Amniotic epithelial cell (primary cell): ENCODE data around the gene TNFRSF18.

Source experiments
- DNase-seq: peaks from one replicate; pipeline ENCODE4 v3.0.0-alpha.2; 2010; ENCODE audit warnings: low read depth

Gene TNFRSF18

DNA sequence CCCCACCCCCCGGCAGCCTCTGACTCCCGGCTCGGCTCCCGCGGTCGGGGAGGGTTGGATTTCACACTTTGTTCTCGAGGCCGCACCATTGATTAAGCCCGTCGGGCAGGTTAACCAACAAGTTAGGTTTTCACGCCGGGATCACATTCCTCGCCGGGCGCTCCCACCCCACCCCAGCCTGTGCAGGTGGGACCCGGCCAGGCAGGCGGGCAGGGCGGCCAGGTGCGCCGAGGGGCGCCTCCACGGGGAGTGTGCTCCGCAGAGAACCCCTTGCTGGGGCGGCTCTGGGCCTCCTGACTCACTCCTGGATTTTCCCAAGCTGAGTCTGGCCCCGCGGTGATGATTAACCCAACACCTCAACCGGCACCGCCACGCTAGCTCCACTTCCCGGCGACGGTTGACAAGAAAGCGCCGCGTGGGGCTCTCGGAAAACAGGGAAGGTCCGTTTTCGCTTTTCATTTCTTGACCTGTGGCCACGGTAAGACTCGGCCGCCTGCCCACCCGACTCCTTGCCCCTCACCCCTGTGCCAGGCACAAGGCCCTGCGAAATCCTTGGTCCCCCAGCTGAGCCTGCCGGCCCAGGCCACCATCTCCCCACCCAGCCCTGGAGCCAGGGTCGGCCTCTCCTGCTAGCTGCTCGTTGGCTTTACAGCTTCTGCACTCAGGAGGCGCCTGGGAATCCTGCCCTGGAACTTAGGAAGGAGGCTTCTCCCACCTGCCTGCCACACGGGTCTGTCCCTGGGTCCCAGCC lies 41.5 kb downstream of the TNFRSF18 start:
- peak; percentile 15 for DNase-seq

DNA sequence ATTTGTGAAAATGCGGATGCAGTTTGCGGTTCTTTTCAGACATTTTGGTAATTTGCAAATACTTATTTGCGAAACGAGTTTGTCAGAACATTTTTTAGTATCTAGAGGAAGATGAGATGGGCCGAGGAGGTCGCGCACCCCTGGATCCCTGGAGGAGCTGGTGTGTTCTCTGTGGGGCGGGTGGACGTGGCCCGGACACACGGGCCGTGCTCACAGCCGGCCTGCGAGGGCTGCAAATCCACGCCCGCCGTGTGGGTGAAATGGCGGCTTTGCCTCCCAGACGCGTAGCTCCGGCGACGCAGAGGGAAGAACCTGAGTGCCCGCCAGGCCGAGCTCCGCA lies 42.1 kb downstream of the TNFRSF18 start:
- no peak for DNase-seq

DNA sequence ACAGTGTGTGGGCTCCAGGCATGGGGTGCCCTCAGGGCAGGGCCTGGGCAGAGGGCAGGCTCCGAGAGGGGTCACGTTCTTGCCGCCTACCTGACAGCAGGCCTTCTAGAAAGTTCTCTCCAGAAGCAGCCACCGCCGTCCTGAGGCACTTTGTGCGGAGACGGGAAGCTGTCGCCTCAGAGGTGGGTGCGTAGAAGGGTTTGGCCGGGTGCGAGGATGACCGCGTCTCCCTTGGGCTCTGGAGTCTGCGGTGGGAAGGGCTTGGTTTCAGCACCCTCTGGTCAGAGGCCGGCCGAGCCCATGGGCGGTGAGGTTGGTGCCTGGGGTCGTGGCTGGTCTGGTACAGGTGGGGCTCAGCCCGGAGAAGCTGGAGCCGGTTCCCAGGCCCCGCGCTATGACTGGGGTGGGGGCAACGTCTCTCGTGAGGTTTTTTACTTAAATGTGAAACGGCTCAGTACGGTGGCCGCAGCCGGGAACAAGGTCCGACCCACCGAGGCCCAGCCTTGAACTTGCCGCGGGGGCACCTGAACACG lies 42.8 kb downstream of the TNFRSF18 start:
- no peak for DNase-seq

DNA sequence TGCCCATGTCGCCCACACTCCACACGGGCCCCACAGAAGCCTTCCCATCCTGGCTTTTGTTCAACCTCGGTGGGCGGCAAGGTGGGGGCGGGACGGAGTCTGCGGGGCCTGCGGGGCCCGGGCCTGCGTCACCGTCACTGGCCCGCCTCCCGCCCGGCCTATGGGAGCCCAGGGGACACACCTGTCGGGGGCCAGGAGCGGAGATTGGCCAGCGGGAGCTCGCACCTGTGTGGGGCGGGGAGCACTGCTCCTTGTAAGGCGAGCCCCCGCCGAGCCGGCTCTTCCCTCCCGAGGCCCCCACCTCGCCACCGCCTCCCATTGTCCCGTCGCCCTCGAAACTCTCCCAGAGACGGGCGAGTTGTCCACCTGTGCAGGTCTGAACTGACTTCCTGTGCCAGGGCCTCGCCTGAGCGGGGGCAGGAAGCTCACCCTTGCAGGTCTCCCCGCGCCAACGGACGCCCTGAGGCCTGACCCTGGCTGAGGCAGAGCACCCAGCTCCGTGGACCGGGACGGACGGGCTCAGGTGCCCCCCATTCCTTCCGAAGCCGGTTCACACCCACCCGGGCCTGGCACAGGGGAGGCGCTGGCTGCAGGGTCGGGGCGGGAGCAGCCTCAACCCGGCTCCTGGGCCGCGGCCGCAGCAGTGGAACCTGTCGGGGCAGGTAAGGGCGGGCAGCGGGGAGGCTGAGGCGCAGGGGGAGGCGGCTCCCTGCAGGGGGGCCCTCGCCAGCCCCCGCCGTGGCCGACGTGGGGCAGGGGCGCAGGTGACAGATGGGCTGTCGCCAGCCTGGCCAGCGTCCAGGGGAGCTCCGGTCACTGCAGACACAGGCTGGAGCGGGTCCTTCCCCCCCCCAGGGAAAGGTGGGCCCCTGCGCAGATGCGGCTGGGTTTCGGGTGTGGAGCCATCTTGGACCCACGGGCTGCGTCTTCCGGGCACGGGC lies 43.5 kb downstream of the TNFRSF18 start:
- no peak for DNase-seq

DNA sequence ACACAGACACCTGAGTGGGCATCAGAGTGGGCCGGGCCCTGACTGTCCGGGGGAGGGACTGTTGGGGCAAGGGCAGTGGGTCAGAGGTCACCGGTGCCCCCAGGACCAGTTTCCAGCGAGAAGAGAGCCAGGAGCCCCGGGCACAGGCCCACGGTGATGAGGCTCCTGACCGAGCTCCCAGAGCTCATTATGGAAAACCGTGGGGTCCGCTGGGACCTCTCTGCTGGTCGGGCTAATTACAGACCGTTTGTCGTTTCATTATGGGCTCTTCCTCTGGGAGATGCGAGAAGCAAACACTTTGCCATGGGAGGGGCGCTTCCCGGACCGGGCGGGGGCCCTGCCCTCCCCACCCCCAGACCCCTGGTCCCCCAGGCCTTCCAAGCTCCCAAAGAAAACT lies 44.7 kb downstream of the TNFRSF18 start:
- no peak for DNase-seq

DNA sequence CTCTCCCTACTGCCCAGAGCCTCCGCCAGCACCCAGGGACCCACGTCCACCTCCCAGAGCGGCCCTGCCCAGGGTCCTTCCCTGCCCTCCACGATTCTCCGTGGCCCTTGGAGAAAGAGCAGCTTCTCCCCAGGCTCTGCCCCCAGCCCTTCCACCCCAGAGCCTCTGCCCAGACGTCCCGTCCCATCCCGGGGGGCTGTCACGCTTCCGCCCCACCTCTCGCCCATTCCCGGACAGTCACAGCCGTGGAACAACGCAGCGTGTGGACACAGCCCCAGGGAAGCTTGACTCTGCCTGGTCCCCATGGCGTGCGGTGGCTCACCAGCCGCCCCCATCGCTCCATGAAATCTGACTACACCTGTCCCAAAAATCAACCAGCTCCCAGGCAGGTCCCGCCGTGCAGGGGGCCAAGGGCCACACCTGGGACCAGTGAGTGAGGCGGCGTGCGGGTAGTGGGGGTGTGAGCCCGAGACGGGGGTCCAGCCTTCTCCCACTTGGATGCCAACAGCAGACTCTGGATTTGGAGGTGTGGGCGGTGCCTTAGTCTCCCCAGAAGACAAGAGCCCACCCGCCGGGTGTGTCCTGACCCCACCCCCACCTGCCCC lies 45.2 kb downstream of the TNFRSF18 start:
- DNase-seq, result no peak

DNA sequence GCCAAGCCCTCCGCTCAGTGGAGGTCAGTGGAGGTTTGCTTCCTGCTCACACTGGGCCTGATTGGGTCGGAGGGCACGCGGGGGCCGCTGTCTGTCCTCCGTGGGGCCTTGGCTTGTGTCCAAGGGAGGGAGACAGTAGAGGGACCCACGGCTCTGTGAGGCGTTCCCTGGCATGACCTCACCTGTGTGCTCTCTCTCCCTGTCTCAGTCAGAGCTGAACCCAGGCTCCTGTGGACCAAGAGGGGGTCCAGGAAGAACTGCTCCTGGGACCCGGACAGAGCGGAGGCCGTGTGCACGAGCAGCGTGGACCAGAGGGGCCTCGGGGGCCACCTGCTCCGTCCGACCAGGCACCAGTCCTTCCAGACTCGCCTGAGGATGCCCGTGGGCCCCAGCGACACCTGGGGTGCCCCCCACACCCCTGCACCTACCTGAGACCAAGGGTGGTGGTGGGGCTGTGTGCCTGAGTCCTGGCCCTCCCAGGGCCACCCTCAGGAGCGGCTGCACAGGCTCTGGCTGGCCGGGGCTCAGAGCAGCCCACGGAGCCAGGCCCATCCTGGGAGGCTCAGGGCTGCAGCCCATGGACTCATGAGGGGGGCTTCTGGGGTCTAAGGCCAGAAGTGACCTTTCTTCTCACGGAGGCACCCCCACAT lies 46.0 kb downstream of the TNFRSF18 start:
- no peak for DNase-seq

DNA sequence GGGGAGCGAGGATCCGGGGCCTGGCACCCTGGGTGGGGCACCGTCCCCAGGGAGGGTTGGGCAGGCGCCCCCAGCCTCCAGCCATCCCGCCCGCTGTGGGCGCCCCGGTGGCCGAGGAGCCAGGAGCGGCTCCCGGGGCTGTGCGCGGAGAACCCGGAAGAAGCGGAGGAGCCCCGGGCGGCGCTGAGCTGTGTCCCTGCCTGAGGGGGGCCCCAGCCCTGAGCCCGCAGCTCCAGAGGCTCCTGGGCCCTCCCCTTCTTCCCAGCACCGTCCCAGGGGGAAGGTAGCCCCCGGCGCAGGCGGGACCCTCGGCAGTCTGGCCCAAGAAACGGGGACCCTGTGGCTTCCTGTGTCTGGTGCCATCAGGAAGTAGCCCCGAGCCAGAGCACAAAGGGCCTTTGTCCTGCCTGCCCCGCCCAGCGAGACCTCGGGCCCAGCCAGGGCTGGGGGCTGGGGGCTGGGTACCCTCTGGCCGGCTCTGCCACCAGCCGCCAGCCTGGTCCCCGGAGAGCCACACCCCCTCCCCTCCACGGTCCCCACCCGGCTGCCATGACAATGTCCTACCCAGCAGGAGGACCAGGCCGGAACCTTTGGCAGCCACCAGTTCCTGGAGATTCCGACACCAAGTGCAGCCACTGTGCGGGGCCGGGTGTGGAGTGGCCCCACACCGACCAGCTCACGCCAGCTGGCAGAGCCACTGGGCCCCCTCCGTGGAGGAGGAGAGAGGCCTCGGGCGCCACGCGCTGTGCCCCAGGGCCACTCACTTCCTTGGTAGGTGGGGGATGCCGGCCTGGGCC lies 48.3 kb downstream of the TNFRSF18 start:
- DNase-seq, result no peak

DNA sequence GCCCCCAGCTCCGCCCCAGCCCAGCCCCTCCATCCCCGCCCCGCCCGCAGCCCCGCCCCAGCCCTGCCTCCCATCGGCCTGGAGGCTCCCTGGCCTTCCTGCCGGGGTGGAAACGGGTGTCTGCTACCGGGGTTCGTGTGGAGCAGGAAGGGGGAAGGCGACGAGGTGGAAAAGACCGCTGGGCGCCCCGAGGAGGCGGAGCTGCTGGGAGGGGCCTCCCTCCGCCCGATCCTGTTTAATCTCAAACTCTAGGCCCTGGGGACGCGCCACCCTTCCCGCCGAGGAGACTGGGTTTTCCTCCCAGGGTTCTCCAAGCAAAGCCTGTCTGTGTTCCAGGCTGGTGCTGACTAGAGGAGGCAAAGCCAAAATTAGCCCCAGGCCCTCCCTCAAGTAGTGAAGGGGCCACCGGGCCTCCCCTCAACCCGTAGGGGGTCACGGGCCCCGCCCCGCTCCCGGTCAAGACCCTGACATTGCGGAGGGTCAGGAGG lies 48.9 kb downstream of the TNFRSF18 start:
- peak; percentile 91 for DNase-seq

DNA sequence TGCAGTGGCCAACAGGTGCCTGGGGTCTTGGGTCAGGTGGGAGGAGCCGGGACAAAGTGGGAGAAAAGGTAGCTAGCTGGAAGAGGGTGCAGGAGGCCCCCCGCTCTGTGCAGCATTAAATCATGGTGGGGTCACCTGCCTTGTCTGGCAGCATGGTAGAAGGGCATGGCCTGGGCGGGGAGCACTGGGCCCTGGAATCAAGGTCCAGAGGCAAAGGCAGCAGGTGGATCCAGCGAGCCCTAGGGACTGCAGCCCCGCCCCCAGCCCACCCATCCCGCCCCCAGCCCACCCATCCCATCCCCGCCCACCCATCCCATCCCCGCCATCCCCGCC lies 49.4 kb downstream of the TNFRSF18 start:
- no peak for DNase-seq

DNA sequence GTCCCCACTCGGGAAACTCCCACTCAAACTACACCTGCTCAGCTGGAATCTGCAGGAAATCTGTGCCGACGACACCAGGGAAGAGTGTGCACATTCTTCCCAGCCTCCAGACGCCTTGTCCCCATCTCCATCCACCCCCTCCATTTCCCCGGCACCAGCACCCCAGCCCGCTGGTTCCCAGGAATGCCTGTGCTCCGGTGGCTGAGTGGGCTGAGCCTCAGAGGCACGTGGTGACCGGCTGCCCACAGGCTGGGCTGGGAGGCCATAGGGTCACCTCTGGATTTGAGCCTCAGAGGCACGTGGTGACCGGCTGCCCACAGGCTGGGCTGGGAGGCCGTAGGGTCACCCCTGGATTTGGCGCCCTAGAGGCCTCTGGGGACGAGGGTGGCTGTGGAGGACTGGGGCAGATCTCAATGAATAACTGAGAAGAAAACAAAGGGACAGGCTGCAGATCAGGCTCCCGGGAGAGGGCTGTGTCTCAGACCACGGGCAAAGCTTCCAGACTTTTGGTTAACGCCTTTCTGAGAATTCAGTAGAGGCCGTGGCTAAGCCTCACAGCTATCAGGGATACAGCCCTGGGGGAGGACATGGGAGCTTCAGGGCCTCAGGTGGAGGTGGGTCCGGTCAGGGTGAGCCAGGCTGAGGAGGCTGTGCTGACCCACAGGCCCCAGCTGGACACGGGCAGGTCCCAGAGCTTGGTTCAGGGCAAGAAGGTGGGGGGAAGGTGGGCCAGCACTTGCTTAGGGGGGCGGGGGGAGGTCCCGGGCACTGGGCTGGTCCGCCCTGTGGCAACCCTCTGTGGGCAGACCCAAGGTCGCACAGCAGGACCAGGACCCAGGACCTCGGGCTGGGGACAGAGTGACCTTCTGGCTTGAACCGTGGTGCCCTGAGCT lies 50.0 kb downstream of the TNFRSF18 start:
- DNase-seq, result no peak

DNA sequence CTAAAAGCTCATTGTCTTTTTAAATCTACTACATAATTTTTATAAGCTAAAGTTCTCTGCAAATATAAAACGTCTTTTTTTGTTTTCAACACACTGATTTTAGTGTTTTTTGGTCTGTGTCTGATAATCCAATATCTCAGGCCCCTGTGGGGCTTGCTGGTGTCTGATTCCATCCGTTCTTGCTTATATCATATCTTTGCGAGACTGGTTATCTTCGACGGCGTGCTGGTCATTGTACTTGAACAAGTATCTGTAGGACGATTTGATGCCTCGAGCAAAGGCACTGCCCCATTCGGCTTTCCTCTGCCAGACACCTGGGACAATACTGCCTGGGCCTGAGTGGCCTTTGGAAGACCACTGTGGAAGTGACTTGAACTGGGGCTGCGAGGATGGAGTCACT lies 51.1 kb downstream of the TNFRSF18 start:
- no peak for DNase-seq

DNA sequence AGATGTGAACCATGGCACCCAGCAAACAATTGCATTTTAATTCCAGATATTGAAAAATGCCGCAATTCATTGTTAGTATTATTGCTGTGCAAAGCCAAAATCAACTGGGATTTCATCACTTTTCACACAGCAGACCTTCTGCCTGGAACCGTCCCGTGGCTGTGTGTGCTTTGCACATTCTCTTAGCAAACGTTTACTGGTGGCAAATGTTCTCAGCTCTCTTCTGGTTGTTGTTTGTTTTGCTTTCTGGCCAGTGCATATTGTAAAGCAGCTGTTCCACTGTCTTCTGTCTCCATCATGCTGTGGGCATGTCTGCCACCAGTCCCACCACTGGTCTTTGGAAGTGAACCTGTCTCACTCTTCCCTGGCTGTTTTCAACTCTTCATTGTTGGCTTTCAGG lies 52.5 kb downstream of the TNFRSF18 start:
- DNase-seq, result no peak
